ENCODE measurements around the gene WDR45B.

DNA sequence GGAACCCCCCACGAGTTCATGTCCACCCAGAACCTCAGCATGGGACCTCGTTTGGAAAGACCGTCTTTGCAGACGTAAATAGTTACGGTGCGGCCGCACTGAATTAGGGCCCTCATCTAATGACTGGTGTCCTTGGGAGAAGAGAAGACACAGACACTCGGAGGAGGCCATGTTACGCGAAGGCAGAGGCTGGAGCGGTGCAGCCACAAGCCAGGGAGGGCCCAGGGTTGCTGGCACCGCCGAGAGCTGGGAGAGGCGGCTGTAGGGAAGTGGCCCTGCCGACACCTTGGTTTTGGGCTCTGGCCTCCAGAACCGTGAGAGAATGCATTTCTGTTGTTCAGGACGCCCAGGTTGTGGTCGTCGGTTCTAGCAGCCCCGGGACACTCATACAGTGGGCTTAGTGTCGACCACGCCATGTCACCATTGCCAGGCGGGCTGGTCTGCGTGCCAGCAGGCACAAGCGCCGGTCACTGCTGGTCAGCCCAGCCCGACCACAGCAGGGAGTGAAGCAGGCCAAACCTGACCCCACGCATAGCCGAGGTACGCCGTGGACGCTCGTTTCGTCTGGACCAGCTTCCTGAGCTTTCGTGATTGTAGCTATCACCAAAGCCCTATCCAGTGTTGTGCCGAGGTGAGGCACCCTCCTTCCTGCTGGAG, 10.7 kb upstream of the WDR45B start:
- TF ChIP-seq, protein P1, sequence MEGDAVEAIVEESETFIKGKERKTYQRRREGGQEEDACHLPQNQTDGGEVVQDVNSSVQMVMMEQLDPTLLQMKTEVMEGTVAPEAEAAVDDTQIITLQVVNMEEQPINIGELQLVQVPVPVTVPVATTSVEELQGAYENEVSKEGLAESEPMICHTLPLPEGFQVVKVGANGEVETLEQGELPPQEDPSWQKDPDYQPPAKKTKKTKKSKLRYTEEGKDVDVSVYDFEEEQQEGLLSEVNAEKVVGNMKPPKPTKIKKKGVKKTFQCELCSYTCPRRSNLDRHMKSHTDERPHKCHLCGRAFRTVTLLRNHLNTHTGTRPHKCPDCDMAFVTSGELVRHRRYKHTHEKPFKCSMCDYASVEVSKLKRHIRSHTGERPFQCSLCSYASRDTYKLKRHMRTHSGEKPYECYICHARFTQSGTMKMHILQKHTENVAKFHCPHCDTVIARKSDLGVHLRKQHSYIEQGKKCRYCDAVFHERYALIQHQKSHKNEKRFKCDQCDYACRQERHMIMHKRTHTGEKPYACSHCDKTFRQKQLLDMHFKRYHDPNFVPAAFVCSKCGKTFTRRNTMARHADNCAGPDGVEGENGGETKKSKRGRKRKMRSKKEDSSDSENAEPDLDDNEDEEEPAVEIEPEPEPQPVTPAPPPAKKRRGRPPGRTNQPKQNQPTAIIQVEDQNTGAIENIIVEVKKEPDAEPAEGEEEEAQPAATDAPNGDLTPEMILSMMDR (IDR thresholded peaks at IDR 0.05; ENCODE audit: poor library complexity) = no peak
- TF ChIP-seq EZH2 (IDR thresholded peaks at IDR 0.05; ENCODE audit: borderline replicate concordance) = no peak
- no peak for TF ChIP-seq EZH2phosphoT487 (IDR thresholded peaks at IDR 0.05; ENCODE audit: low read depth, severe bottlenecking, unreplicated experiment)

Data from hepatocyte (in vitro differentiated cells).